Parathyroid adenoma (tissue), 2 donors: ENCODE measurements around the gene CHMP4B.

Experiments
- H2AFZ ChIP-seq: fragments of 300-600 bp; sonication (generic); one replicate; pipeline ENCODE4 v1.7.0; 2017; ENCODE audit warnings: antibody characterized with exemption, mild to moderate bottlenecking
- H3K27ac ChIP-seq: fragments of 300-600 bp; sonication (generic); one replicate; pipeline ENCODE4 v1.7.0; 2017
- H3K27me3 ChIP-seq: fragments of 300-600 bp; sonication (generic); one replicate; pipeline ENCODE4 v1.7.0; 2017; ENCODE audit warnings: low read length; ENCODE audit not compliant: control insufficient read depth, insufficient read depth
- H3K36me3 ChIP-seq: fragments of 300-600 bp; sonication (generic); one replicate; pipeline ENCODE4 v1.7.0; 2017; ENCODE audit warnings: low read length; ENCODE audit not compliant: control insufficient read depth, insufficient read depth
- H3K4me1 ChIP-seq: fragments of 300-600 bp; sonication (generic); one replicate; pipeline ENCODE4 v1.7.0; 2017; ENCODE audit warnings: control low read depth
- H3K4me2 ChIP-seq: fragments of 300-600 bp; sonication (generic); one replicate; pipeline ENCODE4 v1.7.0; 2017; ENCODE audit warnings: low read length
- H3K4me3 ChIP-seq: fragments of 300-600 bp; sonication (generic); one replicate; pipeline ENCODE4 v1.7.0; 2017; ENCODE audit warnings: low read depth, low read length
- H3K79me2 ChIP-seq: fragments of 300-600 bp; sonication (generic); one replicate; pipeline ENCODE4 v1.7.0; 2017; ENCODE audit warnings: control low read depth
- H3K9ac ChIP-seq: fragments of 300-600 bp; sonication (generic); one replicate; pipeline ENCODE4 v1.7.0; 2017; ENCODE audit warnings: mild to moderate bottlenecking
- H3K9me3 ChIP-seq: fragments of 300-600 bp; sonication (generic); one replicate; pipeline ENCODE4 v1.7.0; 2017; ENCODE audit warnings: low read length; ENCODE audit not compliant: control insufficient read depth
- CTCF ChIP-seq: fragments of 300-600 bp; sonication (generic); IDR thresholded peaks from one replicate; pipeline ENCODE4 v1.7.0; 2017; ENCODE audit warnings: antibody characterized with exemption, mild to moderate bottlenecking
- donor health status: primary hyperparathyroidism.

CHMP4B gene

GRCh38 chr20:33796263-33796906 lies 14.8 kb upstream of the CHMP4B start:
- Histone ChIP-seq H3K9ac (no peak overlapping the region), H3K27ac (peak overlapping the region; percentile 42), H3K36me3 (no peaks in the 10 kb centered on the region), H3K4me3 (peak overlapping the region; percentile 8), H3K4me2 (peak overlapping the region; percentile 54), H3K9me3 (no peaks in the 10 kb centered on the region), H2AFZ (peak overlapping the region; percentile 72), H3K79me2 (no peaks in the 10 kb centered on the region), H3K4me1 (peaks cover 7% of the 10 kb centered on the region), H3K27me3 (no peaks in the 10 kb centered on the region)
- TF ChIP-seq CTCF = no peak

GRCh38 chr20:33796907-33797544 lies 14.1 kb upstream of the CHMP4B start:
- H3K27ac ChIP-seq = peak overlapping the region; percentile 42
- no peak overlapping the region for H3K9ac ChIP-seq
- no peak for TF ChIP-seq CTCF

GRCh38 chr20:33798444-33798843 lies 12.7 kb upstream of the CHMP4B start:
- Histone ChIP-seq H3K4me1 (peaks cover 7% of the 10 kb centered on the region), H3K9me3 (no peaks in the 10 kb centered on the region), H3K4me3 (no peak overlapping the region), H3K4me2 (no peak overlapping the region), H3K9ac (no peak overlapping the region), H3K27me3 (no peaks in the 10 kb centered on the region), H3K79me2 (no peaks in the 10 kb centered on the region), H3K27ac (no peak overlapping the region), H2AFZ (no peak overlapping the region), H3K36me3 (no peaks in the 10 kb centered on the region)
- no peak for TF ChIP-seq CTCF

More at GRCh38 chr20:33796907-33797544, 14.1 kb upstream of the CHMP4B start:
- H3K4me1 ChIP-seq = peaks cover 7% of the 10 kb centered on the region
- H3K9me3 ChIP-seq = no peaks in the 10 kb centered on the region
- H3K27me3 ChIP-seq = no peaks in the 10 kb centered on the region
- no peak overlapping the region for H3K4me3 ChIP-seq
- no peaks in the 10 kb centered on the region for H3K36me3 ChIP-seq
- no peaks in the 10 kb centered on the region for H3K79me2 ChIP-seq
- H3K4me2 ChIP-seq = peak overlapping the region; percentile 54
- peak overlapping the region; percentile 72 for H2AFZ ChIP-seq

GRCh38 chr20:33803921-33804337 lies 7.2 kb upstream of the CHMP4B start:
- Histone ChIP-seq H3K4me1 (no peaks in the 10 kb centered on the region), H3K27me3 (no peaks in the 10 kb centered on the region), H3K4me3 (no peak overlapping the region), H3K4me2 (no peak overlapping the region), H3K36me3 (no peaks in the 10 kb centered on the region), H2AFZ (peak overlapping the region; percentile 23), H3K27ac (no peak overlapping the region), H3K9me3 (no peaks in the 10 kb centered on the region), H3K79me2 (no peaks in the 10 kb centered on the region), H3K9ac (no peak overlapping the region)
- TF ChIP-seq CTCF = no peak
